HG02943 (cell line): ENCODE measurements around the gene TET3.

Source experiments
- ATAC-seq: cut with Tn5 transposase; IDR thresholded peaks from one replicate; pipeline ENCODE4 v1.9.1; 2021; ENCODE audit warnings: mild to moderate bottlenecking, low read depth, moderate library complexity; ENCODE audit not compliant: unreplicated experiment

TET3 gene

DNA sequence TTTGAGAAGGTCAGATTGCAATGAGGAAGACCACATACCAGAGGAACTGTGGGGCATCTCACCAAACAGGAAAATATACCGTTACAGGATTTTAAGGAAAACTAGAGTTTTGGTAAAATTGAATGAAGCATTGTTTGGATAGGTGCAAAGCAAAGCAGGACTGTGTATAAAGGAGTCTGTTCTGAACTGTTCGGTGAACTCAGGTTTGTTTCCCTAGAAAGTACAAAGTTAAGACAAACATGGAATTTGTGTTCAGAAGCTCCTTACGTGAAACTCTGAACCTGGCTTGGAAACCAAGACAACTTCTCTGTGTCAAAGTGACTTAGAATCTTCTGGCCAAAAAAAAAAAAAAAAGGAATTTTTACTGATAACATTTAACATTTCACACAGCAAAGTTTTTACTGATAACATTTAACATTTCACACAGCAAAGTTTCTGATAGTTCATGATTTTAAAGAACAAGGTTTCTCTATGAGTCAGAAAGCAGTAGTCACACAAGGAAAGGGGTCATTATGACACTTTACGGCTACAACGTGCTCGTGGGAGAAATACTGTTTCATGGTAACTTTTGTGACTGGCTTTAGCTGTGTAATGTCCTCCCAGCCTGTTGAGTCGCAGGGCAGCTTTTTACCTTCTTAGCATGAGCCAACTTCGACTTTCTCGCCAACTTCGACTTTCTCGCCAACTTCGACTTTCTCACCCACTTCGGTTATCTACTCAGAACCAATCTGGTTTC is 21.2 kb upstream of the TET3 start:
- no peak for ATAC-seq

GRCh38 chr2:73964223-73964622 is 20.5 kb upstream of the TET3 start:
- no peak for ATAC-seq

- no peak for ATAC-seq
These were observed 19.7 kb upstream of the TET3 start for GRCh38 chr2:73965053-73965452.

DNA sequence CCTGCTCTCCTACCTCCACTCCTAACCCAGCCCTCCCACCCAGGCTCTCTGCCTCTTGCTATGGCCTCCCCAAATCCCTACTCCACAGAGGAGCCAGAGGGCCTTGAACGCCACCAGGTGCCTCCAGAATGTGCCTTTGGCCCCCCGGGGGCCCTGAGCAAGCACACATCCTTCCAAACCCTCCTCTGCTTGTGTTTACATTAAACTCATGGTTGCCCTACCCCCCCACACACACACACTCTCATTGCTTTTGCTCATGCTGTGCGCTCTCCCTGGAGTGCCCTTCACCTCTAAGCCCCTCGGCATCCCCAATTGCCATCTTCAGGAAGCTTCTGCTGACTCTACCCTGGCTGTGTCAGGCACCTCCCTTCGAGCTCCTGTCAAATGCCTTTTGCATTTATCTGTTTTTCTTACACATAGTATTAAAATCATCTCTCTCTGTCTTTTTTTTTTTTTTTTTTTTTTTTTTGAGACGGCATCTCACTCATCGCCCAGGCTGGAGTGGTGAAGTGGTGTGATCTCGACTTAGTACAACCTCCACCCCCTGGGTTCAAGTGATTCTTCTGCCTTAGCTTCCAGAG is 16.3 kb upstream of the TET3 start:
- no peak for ATAC-seq

DNA sequence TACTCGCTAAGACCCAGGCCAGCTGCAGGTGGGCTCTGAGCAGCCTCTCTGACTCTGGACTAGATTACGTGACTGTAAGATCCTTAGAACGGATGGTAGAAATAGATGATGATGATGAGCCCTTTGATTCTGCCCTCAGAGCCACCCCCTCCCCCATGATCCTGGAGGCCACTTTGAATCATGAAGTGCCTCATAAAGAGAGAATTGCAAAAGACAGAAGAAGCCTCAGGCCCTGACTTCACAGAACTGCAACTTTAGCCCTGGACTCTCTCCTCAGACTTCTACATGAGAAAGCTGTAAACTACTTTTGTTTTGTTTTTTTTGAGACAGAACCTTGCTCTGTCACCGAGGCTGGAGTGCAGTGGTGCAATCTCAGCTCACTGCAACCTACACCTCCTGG is 15.4 kb upstream of the TET3 start:
- no peak for ATAC-seq

- no peak for ATAC-seq
These were observed 14.4 kb upstream of the TET3 start for GRCh38 chr2:73970141-73970803.

- peak; percentile 91 for ATAC-seq
These were observed 13.7 kb upstream of the TET3 start for GRCh38 chr2:73970850-73971471.

DNA sequence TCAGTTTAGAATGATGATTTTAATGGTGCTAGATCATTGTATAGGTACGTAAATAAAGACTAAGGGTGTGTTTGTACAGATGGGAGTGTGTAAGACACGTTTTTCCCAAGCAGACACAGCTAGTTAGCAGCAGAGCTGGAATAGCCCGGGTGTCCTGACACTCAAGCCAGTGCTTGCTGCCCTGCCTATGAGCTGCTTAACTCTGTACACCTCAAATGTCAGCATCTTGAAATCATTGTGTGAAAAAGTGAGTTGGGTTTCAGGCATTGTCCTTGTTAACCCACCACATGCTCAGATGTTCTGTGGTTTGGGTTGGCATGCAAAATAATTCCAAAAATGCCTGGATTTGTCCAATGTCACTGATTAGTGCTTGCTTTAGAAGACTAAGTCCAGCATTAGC is 13.0 kb upstream of the TET3 start:
- no peak for ATAC-seq

- ATAC-seq, result no peak
These were observed 11.9 kb upstream of the TET3 start for GRCh38 chr2:73972846-73973245.

DNA sequence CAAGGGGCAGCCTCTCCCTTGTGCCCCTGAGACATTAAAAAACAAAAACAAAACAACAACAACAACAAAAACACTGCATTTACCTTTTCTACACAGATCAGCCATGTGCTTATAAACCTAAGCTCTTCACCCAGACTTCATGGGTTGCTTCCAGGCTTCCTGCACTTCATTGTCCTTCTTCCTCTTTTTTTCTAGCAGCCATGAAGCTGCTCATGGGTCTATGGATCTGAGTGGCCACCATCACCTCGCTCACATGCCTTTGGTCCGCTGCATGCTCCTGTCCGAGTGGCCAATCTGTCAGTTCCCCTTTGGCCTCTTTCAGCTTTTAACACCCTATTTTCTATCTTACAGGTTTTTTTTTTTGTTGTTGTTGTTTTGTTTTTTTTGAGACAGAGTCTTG is 9.0 kb upstream of the TET3 start:
- no peak for ATAC-seq

- ATAC-seq, result no peak
These were observed 7.9 kb upstream of the TET3 start for GRCh38 chr2:73976803-73977202.

GRCh38 chr2:73977466-73977865 is 7.2 kb upstream of the TET3 start:
- ATAC-seq, result no peak

DNA sequence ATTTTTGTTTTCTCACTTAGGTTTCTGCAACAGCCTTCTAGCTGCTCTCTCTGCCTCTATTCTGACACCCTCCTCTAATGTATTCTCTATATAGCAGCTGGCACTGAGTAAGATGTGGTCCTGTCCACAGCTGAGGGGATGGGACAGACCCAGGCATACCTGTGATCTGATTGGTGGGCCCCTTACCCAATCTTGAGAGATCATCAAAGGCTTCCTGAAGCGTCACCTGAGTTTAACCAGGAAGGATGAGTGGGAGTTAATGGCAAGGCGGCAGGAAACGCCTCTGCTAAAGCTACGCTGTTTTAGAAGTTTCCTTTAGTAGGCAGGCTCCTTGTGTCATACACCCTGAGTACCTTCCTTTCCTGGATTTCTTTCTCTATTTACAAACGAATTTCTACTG is 5.7 kb upstream of the TET3 start:
- no peak for ATAC-seq

DNA sequence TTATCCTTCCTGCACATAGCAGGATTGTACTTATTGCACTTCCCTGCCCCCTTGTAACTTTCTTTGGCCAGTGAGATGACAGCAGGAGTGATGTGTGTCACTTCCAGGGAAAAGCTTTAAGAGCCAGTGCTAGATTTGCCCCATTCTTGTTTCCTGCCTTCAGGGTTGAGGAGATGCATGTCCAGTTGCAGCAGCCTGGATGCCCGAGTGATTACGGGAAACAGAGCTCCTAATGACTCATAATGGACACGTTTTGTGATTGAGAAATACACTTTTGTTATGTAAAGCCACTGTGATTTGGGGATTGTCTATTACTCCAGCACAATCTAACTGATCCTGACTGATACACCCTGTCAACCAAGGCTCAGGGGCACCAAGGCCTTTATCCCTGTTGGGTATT is 5.0 kb upstream of the TET3 start:
- no peak for ATAC-seq

GRCh38 chr2:73980566-73980965 is 4.1 kb upstream of the TET3 start:
- ATAC-seq, result no peak

DNA sequence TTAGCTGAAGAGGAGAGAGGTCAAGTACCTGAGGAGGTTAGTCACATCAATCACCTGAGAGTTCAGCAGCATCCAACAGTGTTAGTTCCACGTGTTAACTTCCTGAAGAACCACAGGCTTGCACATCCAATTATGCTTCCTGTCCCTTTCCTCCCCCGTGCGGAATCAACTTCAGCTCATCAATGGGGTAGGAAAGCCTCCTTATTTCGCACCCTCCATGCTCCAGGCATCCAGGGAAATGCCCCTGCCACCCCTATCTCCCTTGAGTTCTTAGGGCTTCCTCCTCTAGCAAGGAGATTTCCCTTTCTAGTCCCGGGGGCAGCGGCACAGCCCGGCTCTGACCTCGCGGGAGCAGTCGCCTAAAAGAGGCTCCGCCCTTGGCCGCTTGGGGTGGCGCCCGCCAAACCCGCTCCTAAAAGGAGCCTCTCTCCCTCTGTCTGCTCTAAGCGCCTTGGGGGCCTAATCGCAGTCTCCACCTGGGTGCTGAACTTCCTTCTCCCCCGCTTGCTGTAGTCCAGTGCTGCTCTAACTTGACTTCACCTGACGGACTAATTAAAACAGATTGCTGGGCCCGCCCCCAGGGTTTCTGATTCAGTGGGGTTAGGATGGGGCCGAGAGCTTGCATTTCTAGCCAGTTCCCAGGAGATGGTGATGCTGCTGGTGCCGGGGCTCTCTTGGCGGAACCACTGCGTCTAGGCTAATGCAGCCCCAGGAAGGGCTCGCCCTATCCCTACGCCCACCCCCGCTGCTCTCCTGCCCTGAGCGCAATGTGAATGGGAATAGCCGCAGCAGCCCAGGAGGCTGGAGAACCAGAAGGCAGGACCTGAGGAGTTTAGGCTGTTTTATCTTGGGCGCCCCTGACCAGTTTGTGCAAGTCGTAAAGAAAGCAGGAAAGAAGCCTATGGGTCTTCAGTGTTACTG is 3.4 kb upstream of the TET3 start:
- ATAC-seq, result no peak

DNA sequence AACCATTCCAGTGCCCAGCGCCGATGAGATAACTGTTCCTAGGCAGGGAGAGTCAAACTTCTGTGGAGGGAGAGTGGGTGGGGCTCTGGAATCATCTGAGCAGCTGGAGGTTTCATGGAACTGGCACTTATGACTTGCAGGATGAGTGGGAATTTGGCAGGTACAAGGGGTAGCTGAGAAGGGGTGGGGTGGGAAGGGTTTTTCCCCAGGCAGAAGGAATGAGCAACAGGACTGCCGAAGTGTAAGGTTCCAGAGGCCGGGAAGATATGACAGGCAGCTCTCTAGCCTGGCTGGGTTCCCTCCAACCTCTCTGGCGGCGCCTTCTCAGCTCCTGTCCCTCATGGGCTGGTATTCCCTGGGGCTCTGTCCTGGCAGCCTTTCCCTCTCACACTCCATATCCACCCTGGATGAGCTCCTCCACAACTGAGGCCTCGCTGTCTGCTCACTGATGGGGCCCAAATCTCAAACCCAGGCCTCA is 2.5 kb upstream of the TET3 start:
- no peak for ATAC-seq

GRCh38 chr2:73983322-73984202 is 1.1 kb upstream of the TET3 start:
- ATAC-seq, result no peak

- ATAC-seq, result no peak
These were observed 205 bp downstream of the TET3 start for GRCh38 chr2:73984922-73985307.
